HG03139 (cell line): ENCODE results near the gene TSPAN3.

ENCODE experiments used
- ATAC-seq: cut with Tn5 transposase; IDR thresholded peaks from one replicate; pipeline ENCODE4 v1.9.1; 2021; ENCODE audit not compliant: unreplicated experiment

TSPAN3 gene

GRCh38 chr15:77010857-77011256 lies 60.1 kb downstream of the TSPAN3 start:
- ATAC-seq = no peak

GRCh38 chr15:77010312-77010686 lies 60.6 kb downstream of the TSPAN3 start:
- ATAC-seq = no peak

GRCh38 chr15:77009646-77010311 lies 61.1 kb downstream of the TSPAN3 start:
- no peak for ATAC-seq

- ATAC-seq = no peak
These were observed 61.7 kb downstream of the TSPAN3 start for GRCh38 chr15:77009176-77009575.

- no peak for ATAC-seq
These were observed 66.7 kb downstream of the TSPAN3 start for GRCh38 chr15:77004189-77004588.

GRCh38 chr15:77002954-77003912 lies 67.7 kb downstream of the TSPAN3 start:
- peak; percentile 62 for ATAC-seq

GRCh38 chr15:77002436-77002835 lies 68.5 kb downstream of the TSPAN3 start:
- no peak for ATAC-seq

GRCh38 chr15:77001966-77002365 lies 68.9 kb downstream of the TSPAN3 start:
- no peak for ATAC-seq

- ATAC-seq = no peak
These were observed 69.6 kb downstream of the TSPAN3 start for GRCh38 chr15:77001351-77001750.

GRCh38 chr15:76999996-77000395 lies 70.9 kb downstream of the TSPAN3 start:
- ATAC-seq = no peak

GRCh38 chr15:76998663-76999285 lies 72.1 kb downstream of the TSPAN3 start:
- ATAC-seq = no peak

- ATAC-seq = no peak
These were observed 74.1 kb downstream of the TSPAN3 start for GRCh38 chr15:76996526-76997401.

GRCh38 chr15:76996076-76996525 lies 74.8 kb downstream of the TSPAN3 start:
- no peak for ATAC-seq

- peak; percentile 63 for ATAC-seq
These were observed 75.7 kb downstream of the TSPAN3 start, which contains the start of gene PSTPIP1 for GRCh38 chr15:76994971-76995945. TSS of gene PSTPIP1 (plus strand) at chr15:76995126. CDS start at chr15:76995574, 448 bp downstream.

- ATAC-seq = no peak
These were observed 76.4 kb downstream of the TSPAN3 start for GRCh38 chr15:76994496-76994895.

- no peak for ATAC-seq
These were observed 76.9 kb downstream of the TSPAN3 start for GRCh38 chr15:76994001-76994400.

- ATAC-seq = no peak
These were observed 77.7 kb downstream of the TSPAN3 start for GRCh38 chr15:76993114-76993725.

GRCh38 chr15:76991741-76992645 lies 78.9 kb downstream of the TSPAN3 start:
- no peak for ATAC-seq
